Endodermal cell (in vitro differentiated cells): Measurements from ENCODE around the gene FMNL2. TPM values are rescaled to one million over a fixed set of nuclear protein-coding genes. Genes with fewer than 3 reads are reported as not detected.

Experiments
- DNase-seq: peaks from one replicate; pipeline ENCODE4 v3.0.0-alpha.2; 2017
- H3K27ac ChIP-seq: 2 replicates; pipeline ENCODE4 v1.5.1; 2013; ENCODE audit warnings: mild to moderate bottlenecking, low read depth, low read length, moderate library complexity
- H3K27me3 ChIP-seq: 2 replicates; pipeline ENCODE4 v1.6.1; 2013; ENCODE audit warnings: mild to moderate bottlenecking, low read length, moderate library complexity; ENCODE audit not compliant: insufficient read depth, control insufficient read depth, poor library complexity, severe bottlenecking
- H3K36me3 ChIP-seq: 2 replicates; pipeline ENCODE4 v1.7.0; 2013; ENCODE audit warnings: mild to moderate bottlenecking, low read length, moderate library complexity; ENCODE audit not compliant: control insufficient read depth, insufficient read depth
- H3K4me1 ChIP-seq: one replicate; pipeline ENCODE4 v1.7.0; 2013; ENCODE audit warnings: low read length; ENCODE audit not compliant: control insufficient read depth, insufficient read depth
- H3K4me3 ChIP-seq: 2 replicates; pipeline ENCODE4 v1.5.1; 2013; ENCODE audit warnings: mild to moderate bottlenecking, low read length, moderate library complexity
- H3K9ac ChIP-seq: 2 replicates; pipeline ENCODE4 v1.6.1; 2013; ENCODE audit warnings: mild to moderate bottlenecking, low read length, moderate library complexity; ENCODE audit not compliant: poor library complexity, severe bottlenecking; ENCODE audit errors: extremely low read depth
- H3K9me3 ChIP-seq: 2 replicates; pipeline ENCODE4 v1.6.1; 2013; ENCODE audit warnings: mild to moderate bottlenecking, low read length, moderate library complexity; ENCODE audit not compliant: control insufficient read depth
- H3K27ac Mint-ChIP-seq: 2 replicates; pipeline ENCODE4 v1.8.0; 2020; ENCODE audit warnings: mixed read lengths
- H3K27me3 Mint-ChIP-seq: 2 replicates; pipeline ENCODE4 v1.8.0; 2021; ENCODE audit warnings: mild to moderate bottlenecking, mixed read lengths; ENCODE audit not compliant: insufficient read depth
- H3K36me3 Mint-ChIP-seq: 2 replicates; pipeline ENCODE4 v1.8.0; 2020; ENCODE audit warnings: low read depth, mixed read lengths
- H3K4me1 Mint-ChIP-seq: 2 replicates; pipeline ENCODE4 v1.8.0; 2020; ENCODE audit warnings: mixed read lengths
- H3K4me3 Mint-ChIP-seq: 2 replicates; pipeline ENCODE4 v1.8.0; 2020; ENCODE audit warnings: mild to moderate bottlenecking, moderate library complexity, mixed read lengths
- H3K9me3 Mint-ChIP-seq: 2 replicates; pipeline ENCODE4 v1.8.0; 2020; ENCODE audit warnings: mild to moderate bottlenecking, mixed read lengths
- CTCF ChIP-seq: fragments of 200-600 bp; sonication (generic); conservative IDR thresholded peaks from 2 replicates; pipeline ENCODE4 v1.5.0; 2021; ENCODE audit warnings: antibody characterized with exemption, mild to moderate bottlenecking
- WGBS, 2 experiments: methylation state at CpG; one replicate each; pipeline versions ENCODE4 v1.1.5 to v1.1.7; 2013; ENCODE audit warnings: missing lambda C conversion rate in 2 of 2, mixed read lengths in 1 of 2; ENCODE audit not compliant: insufficient coverage in 1 of 2, insufficient read length in 1 of 2; 5-methylcytosine and 5-hydroxymethylcytosine counted together
- total RNA-seq, 2 donors: library from RNA; stranded (reverse); fragmentation: NEBNext Ultra II Directional in 1 of 2; extraction: Animal tissue kit (Norgen Biotek cat#: 25700) in 1 of 2; gene quantifications; 2 replicates in 1 of 2; 3 replicates in 1 of 2; pipeline ENCODE4 v1.2.1, GENCODE V29; 2021

Gene FMNL2
- total RNA-seq, 2 donors from 2014 or later, result 49.4 to 51.8 TPM

- no peaks in the 10 kb centered on the region for H3K36me3 Mint-ChIP-seq
Measured at GRCh38 chr2:152466041-152466440, 131.1 kb downstream of the FMNL2 start.

GRCh38 chr2:152466980-152467676 lies 132.2 kb downstream of the FMNL2 start:
- H3K27ac ChIP-seq, result no peak overlapping the region
- no peaks in the 10 kb centered on the region for H3K36me3 ChIP-seq
- H3K4me3 ChIP-seq, result no peak overlapping the region
- Mint-ChIP-seq H3K4me1 (peaks cover 65% of the 10 kb centered on the region), H3K27me3 (no peaks in the 10 kb centered on the region), H3K4me3 (no peak overlapping the region), H3K9me3 (no peaks in the 10 kb centered on the region), H3K36me3 (no peaks in the 10 kb centered on the region), H3K27ac (no peak overlapping the region)
- H3K9me3 ChIP-seq, result no peaks in the 10 kb centered on the region
- WGBS, 2 experiments, result 86 to 88% methylated on average over 10 of the region's 10 CpGs
- TF ChIP-seq CTCF, result no peak
- H3K4me1 ChIP-seq, result peaks cover 17% of the 10 kb centered on the region
- DNase-seq, result no peak
- no peak overlapping the region for H3K9ac ChIP-seq
- no peaks in the 10 kb centered on the region for H3K27me3 ChIP-seq

More at GRCh38 chr2:152466041-152466440, 131.1 kb downstream of the FMNL2 start:
- WGBS, 2 experiments, result 83 to 90% methylated on average over 4 to 6 of the region's 6 CpGs
- no peaks in the 10 kb centered on the region for H3K27me3 ChIP-seq
- H3K27ac ChIP-seq, result no peak overlapping the region
- H3K4me1 ChIP-seq, result peaks cover 13% of the 10 kb centered on the region
- no peak for TF ChIP-seq CTCF
- H3K27me3 Mint-ChIP-seq, result no peaks in the 10 kb centered on the region
- DNase-seq, result no peak
- peaks cover 54% of the 10 kb centered on the region for H3K4me1 Mint-ChIP-seq
- H3K9me3 Mint-ChIP-seq, result no peaks in the 10 kb centered on the region
- no peak overlapping the region for H3K9ac ChIP-seq
- H3K9me3 ChIP-seq, result no peaks in the 10 kb centered on the region
- no peak overlapping the region for H3K4me3 Mint-ChIP-seq
- H3K36me3 ChIP-seq, result no peaks in the 10 kb centered on the region
- no peak overlapping the region for H3K27ac Mint-ChIP-seq
- no peak overlapping the region for H3K4me3 ChIP-seq

GRCh38 chr2:152467677-152468410 lies 132.9 kb downstream of the FMNL2 start:
- no peaks in the 10 kb centered on the region for H3K9me3 ChIP-seq
- no peak for TF ChIP-seq CTCF
- 90 to 100% methylated on average over 1 to 4 of the region's 4 CpGs for WGBS, 2 experiments
- Mint-ChIP-seq H3K9me3 (no peaks in the 10 kb centered on the region), H3K4me1 (peaks cover 67% of the 10 kb centered on the region), H3K36me3 (no peaks in the 10 kb centered on the region), H3K27ac (peak overlapping the region; percentile 58), H3K27me3 (no peaks in the 10 kb centered on the region), H3K4me3 (no peak overlapping the region)
- no peak overlapping the region for H3K9ac ChIP-seq
- H3K4me3 ChIP-seq, result no peak overlapping the region
- no peaks in the 10 kb centered on the region for H3K27me3 ChIP-seq
- DNase-seq, result no peak
- H3K36me3 ChIP-seq, result no peaks in the 10 kb centered on the region
- peaks cover 18% of the 10 kb centered on the region for H3K4me1 ChIP-seq
- no peak overlapping the region for H3K27ac ChIP-seq
